GM12874 (cell line): ENCODE measurements around the gene IFNL3.
"Not testable (repeated sequence)": the region's sequence is repeated elsewhere in the genome, so short reads cannot be mapped to it uniquely, and the experiment has no call there.

Source experiments
- CTCF ChIP-seq: IDR thresholded peaks from 2 replicates; pipeline ENCODE4 v1.5.1; 2011; ENCODE audit warnings: low read depth, mild to moderate bottlenecking, control low read depth, low read length, moderate library complexity; ENCODE audit not compliant: insufficient read depth

The IFNL3 gene

GRCh38 chr19:39270036-39270871 is 25.4 kb upstream of the IFNL3 start:
- no peak for TF ChIP-seq CTCF

DNA sequence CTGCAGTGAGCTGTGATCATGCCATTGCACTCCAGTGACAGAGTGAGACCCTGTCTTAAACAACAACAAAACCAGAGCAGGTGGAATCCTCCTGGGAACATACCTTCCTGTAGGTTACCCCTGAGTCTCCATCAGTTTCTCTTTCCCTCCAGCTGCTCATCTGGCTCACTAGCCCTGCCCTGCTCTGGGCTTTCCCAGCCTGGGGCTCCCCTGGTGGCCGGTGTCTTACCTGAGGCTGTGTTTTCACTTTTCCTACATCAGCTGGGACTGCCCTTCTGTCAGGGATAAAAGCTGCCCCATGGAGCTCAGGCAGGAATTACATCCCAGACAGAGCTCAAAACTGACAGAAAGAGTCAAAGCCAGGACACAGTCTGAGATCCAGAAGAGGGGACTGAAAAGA is 23.3 kb upstream of the IFNL3 start, which contains the start of gene IFNL2:
TSS of gene IFNL2 (plus strand) at position 312 of the 400 bp plus-strand sequence. CDS start 173 bp downstream, outside the sequence.
- not testable (repeated sequence) for TF ChIP-seq CTCF

DNA sequence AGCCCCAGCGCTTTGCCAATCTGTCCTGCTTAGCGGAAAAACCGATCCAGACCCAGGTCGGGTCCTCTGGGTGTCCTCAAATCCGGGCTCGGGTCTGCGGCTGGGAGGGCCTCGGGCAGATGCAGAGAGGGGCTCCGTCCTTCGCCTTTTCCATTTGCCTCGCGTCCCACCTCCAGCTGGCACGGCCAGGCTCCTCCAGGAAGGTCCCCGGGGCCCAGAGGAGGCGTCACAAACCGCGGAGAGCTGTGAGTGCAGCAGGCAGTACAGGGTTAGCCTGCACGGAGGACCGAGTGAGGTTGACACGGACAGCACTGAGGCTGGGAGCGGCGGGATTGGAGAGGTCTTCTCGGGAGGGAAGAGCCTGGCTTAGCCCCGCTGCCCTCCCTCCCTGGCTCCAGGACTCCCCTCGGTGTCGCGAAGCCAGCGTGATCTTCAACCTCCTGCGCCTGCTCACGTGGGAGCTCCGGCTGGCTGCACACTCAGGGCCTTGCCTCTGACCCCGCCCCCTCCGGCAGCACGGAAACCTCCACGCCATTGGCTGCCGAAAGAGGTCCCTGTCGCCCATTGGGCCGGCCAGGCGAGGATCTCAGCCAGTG is 20.6 kb upstream of the IFNL3 start:
- TF ChIP-seq CTCF, result no peak

DNA sequence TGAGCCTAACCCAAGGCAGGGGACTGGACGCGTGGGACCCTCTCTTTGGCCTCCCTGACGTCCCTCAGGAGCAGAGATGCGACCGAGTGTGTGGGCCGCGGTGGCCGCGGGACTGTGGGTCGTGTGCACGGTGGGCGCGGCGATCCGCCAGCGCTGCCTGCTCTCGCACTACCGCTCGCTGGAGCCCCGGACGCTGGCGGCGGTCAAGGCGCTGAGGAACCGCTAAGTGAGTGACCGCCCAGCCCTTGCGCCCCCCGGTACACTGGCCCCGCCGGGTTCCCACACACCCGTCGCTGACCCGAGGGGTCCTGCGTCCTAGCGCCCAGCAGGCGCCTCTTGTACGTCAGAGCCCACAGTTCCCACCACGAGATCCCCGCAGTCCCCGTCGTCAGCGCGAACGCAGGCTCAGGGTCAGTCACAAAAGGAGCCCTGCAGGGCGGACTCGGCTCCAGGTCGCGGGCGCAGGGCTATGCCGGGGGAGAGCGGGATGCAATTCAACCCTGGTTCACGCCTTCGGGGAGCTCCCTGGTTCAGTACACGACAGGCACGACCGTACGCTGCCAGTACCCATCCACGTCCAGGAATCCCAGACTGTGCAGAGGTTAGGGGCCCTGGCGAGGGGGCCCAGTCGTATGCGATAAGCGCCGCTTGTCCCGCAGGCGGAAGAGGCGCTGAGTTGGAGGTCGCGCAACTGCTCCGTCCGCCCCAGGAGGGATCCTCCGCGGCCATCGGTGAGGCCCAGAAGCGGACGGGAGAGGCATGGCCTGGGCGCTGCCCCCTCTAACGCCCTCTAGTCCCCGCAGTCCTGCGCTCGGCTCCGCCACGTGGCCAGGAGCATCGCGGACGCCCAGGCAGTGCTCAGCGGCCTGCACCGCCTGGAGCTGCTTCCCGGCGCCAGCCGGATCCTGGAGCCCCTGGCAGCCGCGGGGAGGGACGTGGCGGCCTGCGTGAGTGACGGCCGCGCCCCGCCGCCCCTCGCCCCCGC is 19.8 kb upstream of the IFNL3 start:
- no peak for TF ChIP-seq CTCF

GRCh38 chr19:39263912-39264305 is 19.1 kb upstream of the IFNL3 start:
- TF ChIP-seq CTCF, result no peak

GRCh38 chr19:39262496-39262895 is 17.7 kb upstream of the IFNL3 start:
- no peak for TF ChIP-seq CTCF

DNA sequence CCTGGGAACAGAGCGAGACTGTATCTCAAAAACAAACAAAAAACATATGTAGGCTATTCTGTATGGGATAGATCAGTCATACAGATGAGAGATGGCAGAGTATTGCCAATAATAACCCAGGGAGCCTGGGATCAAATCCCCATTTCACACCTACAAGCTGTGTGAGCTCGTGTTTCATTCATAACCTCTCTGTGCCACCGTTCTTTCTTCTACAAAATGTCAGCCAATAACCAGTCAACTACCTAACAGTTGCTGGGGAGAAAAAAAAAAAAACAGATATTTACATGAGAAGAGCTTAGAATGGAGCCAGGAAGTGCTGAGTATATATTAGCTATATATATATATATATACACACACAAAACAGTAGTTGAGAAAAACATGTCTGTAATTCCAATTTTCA is 16.9 kb upstream of the IFNL3 start:
- no peak for TF ChIP-seq CTCF
